CD4-positive, alpha-beta memory T cell (primary cell): ENCODE data around the gene NSD1. TPM values are rescaled to one million over a fixed set of nuclear protein-coding genes. Genes with fewer than 3 reads are reported as not detected.

ENCODE experiments used
- CTCF ChIA-PET: fragments of 350-600 bp; sonication (Branson Sonifier 250); formaldehyde crosslinking; loops from one replicate; lab custom pipeline; 2021; ENCODE audit warnings: inconsistent platforms; ENCODE audit not compliant: partially characterized antibody; lab: Charles Lee
- POLR2A ChIA-PET: fragments of 350-600 bp; sonication (Branson Sonifier 250); formaldehyde crosslinking; loops from one replicate; lab custom pipeline; 2021; ENCODE audit not compliant: partially characterized antibody; lab: Charles Lee
- DNase-seq, 5 donors: peaks; one replicate each; pipeline versions ENCODE4 v3.0.0 to v3.0.0-alpha.2; 2020 to 2022; ENCODE audit warnings: mixed read lengths in 1 of 5
- H3K27ac ChIP-seq: one replicate; pipeline ENCODE4 v1.7.0; 2013; ENCODE audit warnings: low read depth, low read length
- H3K27me3 ChIP-seq: 2 replicates; pipeline ENCODE4 v1.7.0; 2013; ENCODE audit warnings: mild to moderate bottlenecking, low read length, moderate library complexity; ENCODE audit not compliant: insufficient read depth
- H3K36me3 ChIP-seq: 2 replicates; pipeline ENCODE4 v1.7.0; 2013; ENCODE audit warnings: mild to moderate bottlenecking, low read length, moderate library complexity; ENCODE audit not compliant: insufficient read depth
- H3K4me1 ChIP-seq: 2 replicates; pipeline ENCODE4 v1.7.0; 2013; ENCODE audit warnings: mild to moderate bottlenecking, low read length, moderate library complexity; ENCODE audit not compliant: insufficient read depth
- H3K4me3 ChIP-seq, 2 donors: one replicate each; pipeline ENCODE4 v1.7.0; 2013; ENCODE audit warnings: low read length in 2 of 2, mild to moderate bottlenecking in 1 of 2
- H3K9me3 ChIP-seq, 2 donors: one replicate each; pipeline ENCODE4 v1.7.0; 2013; ENCODE audit warnings: low read length in 2 of 2, control low read depth in 1 of 2; ENCODE audit not compliant: control insufficient read depth in 1 of 2
- H3K27ac Mint-ChIP-seq, 7 donors: one replicate each; pipeline ENCODE4 v1.8.0; 2020 to 2021; ENCODE audit warnings: mixed read lengths in 7 of 7, mild to moderate bottlenecking in 6 of 7, inconsistent platforms in 3 of 7, moderate library complexity in 3 of 7
- H3K27me3 Mint-ChIP-seq, 2 donors: one replicate each; pipeline ENCODE4 v1.8.0; 2020 to 2021; ENCODE audit warnings: mixed read lengths in 2 of 2
- H3K36me3 Mint-ChIP-seq, 2 donors: one replicate each; pipeline ENCODE4 v1.8.0; 2020 to 2021; ENCODE audit warnings: mixed read lengths in 2 of 2, inconsistent platforms in 1 of 2, mild to moderate bottlenecking in 1 of 2
- H3K4me1 Mint-ChIP-seq, 4 donors: one replicate each; pipeline ENCODE4 v1.8.0; 2020 to 2021; ENCODE audit warnings: mixed read lengths in 4 of 4, mild to moderate bottlenecking in 1 of 4
- H3K4me3 Mint-ChIP-seq, 8 donors: one replicate each; pipeline ENCODE4 v1.8.0; 2020 to 2021; ENCODE audit warnings: mixed read lengths in 8 of 8, mild to moderate bottlenecking in 7 of 8, moderate library complexity in 6 of 8, inconsistent platforms in 3 of 8
- H3K9me3 Mint-ChIP-seq, 8 donors: one replicate each; pipeline ENCODE4 v1.8.0; 2020 to 2021; ENCODE audit warnings: mixed read lengths in 8 of 8, mild to moderate bottlenecking in 5 of 8, inconsistent platforms in 3 of 8, moderate library complexity in 1 of 8
- intact Hi-C: fragments of 100-400 bp; cut with micrococcal nuclease; formaldehyde crosslinking; loops from one replicate; pipeline ENCODE4 v1.15.1; 2023
- polyA plus RNA-seq, 2 donors: library from polyadenylated mRNA; unstranded; fragments of 300-500 nt; fragmentation: Illumina TruSeq; gene quantifications; one replicate each; pipeline ENCODE4 v1.2.3, GENCODE V29; 2021
- total RNA-seq, 2 experiments: library from RNA; stranded (reverse); gene quantifications; one replicate each; pipeline ENCODE4 v1.2.3, GENCODE V29; 2021

NSD1 gene
- total and polyA plus RNA-seq, 4 experiments from 2014 or later = 14.3 to 122 (median 90.0) TPM

DNA sequence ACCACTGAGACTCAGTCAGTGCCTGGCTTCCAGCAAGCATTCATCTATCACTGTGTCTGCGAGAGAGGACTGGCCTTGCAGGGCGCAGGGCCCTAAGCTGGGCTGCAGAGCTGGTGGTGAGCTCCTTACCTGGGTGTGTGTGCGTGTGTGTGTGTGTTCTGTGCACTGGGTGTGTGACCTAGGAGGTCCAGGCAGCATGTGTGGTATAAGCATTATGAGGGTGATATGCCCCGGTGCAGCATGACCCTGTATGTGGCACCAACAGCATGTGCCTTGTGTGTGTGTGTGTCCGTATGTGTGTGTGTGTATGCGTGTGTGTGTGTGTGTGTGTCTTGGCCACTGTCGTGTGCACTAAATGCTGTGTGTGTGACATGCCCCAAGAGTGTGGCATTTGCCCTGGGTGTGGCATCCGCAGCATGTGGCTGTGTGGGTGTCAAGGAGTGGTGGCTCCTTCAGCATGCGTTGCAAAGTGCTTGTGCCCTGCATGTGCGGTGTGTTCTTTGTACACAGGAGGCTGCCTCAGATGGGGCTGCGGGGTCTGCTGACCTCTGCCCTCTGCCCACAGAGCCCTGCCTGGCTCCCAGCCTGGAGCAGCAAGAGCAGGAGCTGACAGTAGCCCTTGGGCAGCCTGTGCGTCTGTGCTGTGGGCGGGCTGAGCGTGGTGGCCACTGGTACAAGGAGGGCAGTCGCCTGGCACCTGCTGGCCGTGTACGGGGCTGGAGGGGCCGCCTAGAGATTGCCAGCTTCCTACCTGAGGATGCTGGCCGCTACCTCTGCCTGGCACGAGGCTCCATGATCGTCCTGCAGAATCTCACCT is 43.5 kb upstream of the NSD1 start:
- Mint-ChIP-seq H3K4me1 (peaks cover 5 to 12% (median 6%) of the 10 kb centered on the region in 4 donors), H3K9me3 (no peaks in the 10 kb centered on the region), H3K27me3 (peaks cover 0 to 14% of the 10 kb centered on the region in 2 donors), H3K27ac (peak overlapping the region in 1 of 7 donors; percentile 31), H3K4me3 (no peak overlapping the region), H3K36me3 (no peaks in the 10 kb centered on the region)
- Histone ChIP-seq H3K27ac (no peak overlapping the region), H3K4me3 (no peak overlapping the region), H3K9me3 (no peaks in the 10 kb centered on the region), H3K27me3 (no peaks in the 10 kb centered on the region), H3K4me1 (peaks cover 8% of the 10 kb centered on the region), H3K36me3 (no peaks in the 10 kb centered on the region)
- DNase-seq = no peak
- intact Hi-C loops = no loop called here
- POLR2A ChIA-PET = no interaction called here
- CTCF ChIA-PET = interaction anchor here (1.4 to 1.5 kb wide), 2 partner anchors 18 to 21 kb away, joined by 3 to 6 read pairs; no protein-coding TSS in a partner anchor

DNA sequence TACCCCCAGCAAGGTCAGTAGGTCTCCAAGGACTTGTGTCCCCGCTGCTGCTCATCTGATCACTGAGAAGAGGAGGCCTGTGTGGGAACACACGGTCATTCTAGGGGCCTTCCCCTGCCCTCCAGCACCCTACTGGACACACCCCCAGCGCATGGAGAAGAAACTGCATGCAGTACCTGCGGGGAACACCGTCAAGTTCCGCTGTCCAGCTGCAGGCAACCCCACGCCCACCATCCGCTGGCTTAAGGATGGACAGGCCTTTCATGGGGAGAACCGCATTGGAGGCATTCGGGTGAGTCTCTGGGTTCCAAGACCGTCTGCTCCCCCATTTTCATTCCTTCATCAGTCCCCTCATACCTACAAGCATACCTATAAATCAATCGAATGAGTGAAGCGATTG is 42.8 kb upstream of the NSD1 start:
- Histone ChIP-seq H3K4me3 (no peak overlapping the region), H3K27me3 (no peaks in the 10 kb centered on the region), H3K4me1 (peaks cover 8% of the 10 kb centered on the region), H3K27ac (no peak overlapping the region), H3K9me3 (no peaks in the 10 kb centered on the region), H3K36me3 (no peaks in the 10 kb centered on the region)
- CTCF ChIA-PET = no interaction called here
- POLR2A ChIA-PET = no interaction called here
- H3K9me3 Mint-ChIP-seq = no peaks in the 10 kb centered on the region
- H3K27me3 Mint-ChIP-seq = peaks cover 0 to 13% of the 10 kb centered on the region in 2 donors
- H3K4me3 Mint-ChIP-seq = no peak overlapping the region
- intact Hi-C loops = no loop called here
- H3K36me3 Mint-ChIP-seq = no peaks in the 10 kb centered on the region
- H3K4me1 Mint-ChIP-seq = peaks cover 5 to 11% (median 6%) of the 10 kb centered on the region in 4 donors
- H3K27ac Mint-ChIP-seq = peak overlapping the region in 1 of 7 donors; percentile 29
- DNase-seq = no peak

DNA sequence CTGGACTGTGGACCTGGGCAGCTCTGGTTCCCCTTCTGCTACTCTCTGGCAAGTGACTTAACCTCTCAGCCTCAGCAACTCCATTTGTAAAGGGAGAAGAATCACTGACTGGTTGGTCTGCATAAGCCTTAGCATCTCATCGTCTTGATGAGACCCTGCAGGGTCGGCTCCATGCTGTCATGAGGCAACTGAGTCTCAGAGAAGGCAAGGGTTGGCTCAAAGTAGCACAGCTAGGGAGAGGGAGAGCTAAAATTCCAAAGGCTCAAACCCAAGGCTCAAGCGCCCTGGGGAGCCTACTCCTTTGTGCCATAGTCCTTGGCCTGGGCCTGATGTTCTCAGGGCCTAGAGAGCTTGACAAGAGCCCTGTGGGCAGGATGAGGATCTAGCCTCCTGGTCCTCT is 42.3 kb upstream of the NSD1 start:
- no peak overlapping the region for H3K27ac ChIP-seq
- no peak overlapping the region for H3K4me3 ChIP-seq
- peaks cover 8% of the 10 kb centered on the region for H3K4me1 ChIP-seq
- H3K9me3 ChIP-seq = no peaks in the 10 kb centered on the region
- H3K36me3 Mint-ChIP-seq = no peaks in the 10 kb centered on the region
- no peak overlapping the region for H3K4me3 Mint-ChIP-seq
- no peaks in the 10 kb centered on the region for H3K36me3 ChIP-seq
- no peak for DNase-seq
- no peaks in the 10 kb centered on the region for H3K9me3 Mint-ChIP-seq
- ChIA-PET CTCF (interaction anchor here (2.3 kb wide), 1 partner anchor 20 kb away, joined by 11 read pairs; no protein-coding TSS in a partner anchor), POLR2A (no interaction called here)
- no peak overlapping the region for H3K27ac Mint-ChIP-seq
- intact Hi-C loops = no loop called here
- H3K27me3 ChIP-seq = no peaks in the 10 kb centered on the region
- H3K4me1 Mint-ChIP-seq = peaks cover 3 to 7% (median 4%) of the 10 kb centered on the region in 4 donors
- peaks cover 0 to 12% of the 10 kb centered on the region in 2 donors for H3K27me3 Mint-ChIP-seq

DNA sequence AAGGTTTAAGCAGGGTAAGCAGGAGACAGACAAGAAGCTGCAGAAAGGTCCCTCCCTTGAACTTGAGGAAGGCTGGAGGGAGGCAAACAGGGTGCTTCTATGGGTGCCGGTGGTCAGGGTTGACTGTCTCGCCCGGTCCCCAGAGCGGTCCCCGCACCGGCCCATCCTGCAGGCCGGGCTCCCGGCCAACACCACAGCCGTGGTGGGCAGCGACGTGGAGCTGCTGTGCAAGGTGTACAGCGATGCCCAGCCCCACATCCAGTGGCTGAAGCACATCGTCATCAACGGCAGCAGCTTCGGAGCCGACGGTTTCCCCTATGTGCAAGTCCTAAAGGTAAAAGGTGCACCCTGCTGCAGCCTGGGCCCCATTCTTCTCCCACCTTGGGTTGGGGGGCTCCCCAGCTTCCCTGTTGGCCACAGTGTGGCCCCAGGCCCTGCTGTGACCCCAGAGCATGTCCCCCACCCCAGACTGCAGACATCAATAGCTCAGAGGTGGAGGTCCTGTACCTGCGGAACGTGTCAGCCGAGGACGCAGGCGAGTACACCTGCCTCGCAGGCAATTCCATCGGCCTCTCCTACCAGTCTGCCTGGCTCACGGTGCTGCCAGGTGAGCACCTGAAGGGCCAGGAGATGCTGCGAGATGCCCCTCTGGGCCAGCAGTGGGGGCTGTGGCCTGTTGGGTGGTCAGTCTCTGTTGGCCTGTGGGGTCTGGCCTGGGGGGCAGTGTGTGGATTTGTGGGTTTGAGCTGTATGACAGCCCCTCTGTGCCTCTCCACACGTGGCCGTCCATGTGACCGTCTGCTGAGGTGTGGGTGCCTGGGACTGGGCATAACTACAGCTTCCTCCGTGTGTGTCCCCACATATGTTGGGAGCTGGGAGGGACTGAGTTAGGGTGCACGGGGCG is 41.1 kb upstream of the NSD1 start:
- H3K27ac Mint-ChIP-seq = no peak overlapping the region
- CTCF ChIA-PET = interaction anchor here (1.1 to 2.3 kb wide), 2 partner anchors 13 to 21 kb away, joined by 4 to 11 read pairs; no protein-coding TSS in a partner anchor
- H3K9me3 ChIP-seq = no peaks in the 10 kb centered on the region
- POLR2A ChIA-PET = no interaction called here
- no peaks in the 10 kb centered on the region for H3K36me3 ChIP-seq
- H3K4me1 Mint-ChIP-seq = peaks cover 2 to 4% (median 3%) of the 10 kb centered on the region in 4 donors
- intact Hi-C loops = no loop called here
- H3K4me3 Mint-ChIP-seq = no peak overlapping the region
- H3K9me3 Mint-ChIP-seq = no peaks in the 10 kb centered on the region
- H3K4me1 ChIP-seq = peaks cover 3% of the 10 kb centered on the region
- DNase-seq = no peak
- H3K36me3 Mint-ChIP-seq = no peaks in the 10 kb centered on the region
- H3K27ac ChIP-seq = no peak overlapping the region
- H3K27me3 Mint-ChIP-seq = peaks cover 0 to 11% of the 10 kb centered on the region in 2 donors
- H3K27me3 ChIP-seq = no peaks in the 10 kb centered on the region
- no peak overlapping the region for H3K4me3 ChIP-seq

DNA sequence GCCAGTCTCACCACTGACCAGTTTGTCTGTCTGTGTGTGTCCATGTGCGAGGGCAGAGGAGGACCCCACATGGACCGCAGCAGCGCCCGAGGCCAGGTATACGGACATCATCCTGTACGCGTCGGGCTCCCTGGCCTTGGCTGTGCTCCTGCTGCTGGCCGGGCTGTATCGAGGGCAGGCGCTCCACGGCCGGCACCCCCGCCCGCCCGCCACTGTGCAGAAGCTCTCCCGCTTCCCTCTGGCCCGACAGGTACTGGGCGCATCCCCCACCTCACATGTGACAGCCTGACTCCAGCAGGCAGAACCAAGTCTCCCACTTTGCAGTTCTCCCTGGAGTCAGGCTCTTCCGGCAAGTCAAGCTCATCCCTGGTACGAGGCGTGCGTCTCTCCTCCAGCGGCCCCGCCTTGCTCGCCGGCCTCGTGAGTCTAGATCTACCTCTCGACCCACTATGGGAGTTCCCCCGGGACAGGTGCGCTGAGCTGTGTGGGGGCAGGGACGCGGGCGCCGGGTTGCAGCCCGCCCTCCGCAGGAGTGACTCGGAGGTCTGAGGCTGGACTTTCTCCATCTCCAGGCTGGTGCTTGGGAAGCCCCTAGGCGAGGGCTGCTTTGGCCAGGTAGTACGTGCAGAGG is 40.4 kb upstream of the NSD1 start:
- Histone ChIP-seq H3K27me3 (no peaks in the 10 kb centered on the region), H3K27ac (no peak overlapping the region), H3K4me1 (no peaks in the 10 kb centered on the region), H3K4me3 (no peak overlapping the region), H3K36me3 (no peaks in the 10 kb centered on the region), H3K9me3 (no peaks in the 10 kb centered on the region)
- Mint-ChIP-seq H3K36me3 (no peaks in the 10 kb centered on the region), H3K27me3 (peaks cover 0 to 8% of the 10 kb centered on the region in 2 donors), H3K9me3 (no peaks in the 10 kb centered on the region), H3K27ac (no peak overlapping the region), H3K4me3 (no peak overlapping the region), H3K4me1 (no peaks in the 10 kb centered on the region)
- intact Hi-C loops = no loop called here
- POLR2A ChIA-PET = no interaction called here
- CTCF ChIA-PET = interaction anchor here (2.3 kb wide), 1 partner anchor 22 kb away, joined by 11 read pairs; no protein-coding TSS in a partner anchor
- DNase-seq = no peak

DNA sequence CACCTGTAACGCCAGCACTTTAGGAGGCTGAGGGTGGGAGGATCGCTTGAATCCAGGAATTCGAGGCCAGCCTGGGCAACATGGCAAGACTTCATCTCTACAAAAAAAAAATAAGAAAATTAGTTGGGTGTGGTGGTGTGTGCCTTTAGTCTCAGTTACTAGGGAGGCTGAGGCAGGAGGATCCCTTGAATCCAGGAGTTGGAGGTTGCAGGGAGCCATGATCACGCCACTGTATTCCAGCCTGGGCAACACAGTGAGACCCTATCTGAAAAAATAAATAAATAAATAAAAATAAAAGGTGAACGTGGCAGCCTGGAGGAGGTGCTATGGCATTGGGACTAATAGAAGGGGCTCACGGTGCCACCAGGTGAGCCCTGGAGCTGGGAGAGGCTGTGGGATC is 39.8 kb upstream of the NSD1 start:
- Mint-ChIP-seq H3K27me3 (peaks cover 0 to 5% of the 10 kb centered on the region in 2 donors), H3K4me3 (no peak overlapping the region), H3K4me1 (no peaks in the 10 kb centered on the region), H3K27ac (no peak overlapping the region), H3K9me3 (no peaks in the 10 kb centered on the region), H3K36me3 (no peaks in the 10 kb centered on the region)
- intact Hi-C loops = no loop called here
- Histone ChIP-seq H3K27me3 (no peaks in the 10 kb centered on the region), H3K4me1 (no peaks in the 10 kb centered on the region), H3K27ac (no peak overlapping the region), H3K36me3 (no peaks in the 10 kb centered on the region), H3K4me3 (no peak overlapping the region), H3K9me3 (no peaks in the 10 kb centered on the region)
- no peak for DNase-seq
- POLR2A ChIA-PET = no interaction called here
- CTCF ChIA-PET = no interaction called here
